HFFc6 (cell line): ENCODE measurements around the gene PRRT2. TPM values are rescaled to one million over a fixed set of nuclear protein-coding genes. Genes with fewer than 3 reads are reported as not detected.
"Not testable (repeated sequence)": the region's sequence is repeated elsewhere in the genome, so short reads cannot be mapped to it uniquely, and the experiment has no call there.

Experiments used
- DNase-seq: peaks from one replicate; pipeline ENCODE4 v3.0.0-alpha.2; 2018
- H3K27ac Mint-ChIP-seq: 2 replicates; pipeline ENCODE4 v1.8.0; 2020; ENCODE audit warnings: mild to moderate bottlenecking, mixed read lengths
- H3K27me3 Mint-ChIP-seq: 2 replicates; pipeline ENCODE4 v1.8.0; 2021; ENCODE audit warnings: mild to moderate bottlenecking, moderate library complexity, mixed read lengths; ENCODE audit not compliant: insufficient read depth
- H3K36me3 Mint-ChIP-seq: 2 replicates; pipeline ENCODE4 v1.8.0; 2021; ENCODE audit warnings: low read depth, mixed read lengths
- H3K4me1 Mint-ChIP-seq: 2 replicates; pipeline ENCODE4 v1.8.0; 2020; ENCODE audit warnings: low read depth, mixed read lengths
- H3K4me3 Mint-ChIP-seq: 2 replicates; pipeline ENCODE4 v1.8.0; 2020; ENCODE audit warnings: mild to moderate bottlenecking, moderate library complexity, mixed read lengths
- H3K9me3 Mint-ChIP-seq: 2 replicates; pipeline ENCODE4 v1.8.0; 2020; ENCODE audit warnings: mild to moderate bottlenecking, mixed read lengths
- total RNA-seq, 6 experiments: library from RNA; stranded (reverse); fragmentation: NEBNext Ultra II Directional; extraction: Animal tissue kit (Norgen Biotek cat#: 25700); gene quantifications; 2 replicates in 1 of 6; 3 replicates in 5 of 6; pipeline ENCODE4 v1.2.3, GENCODE V29; 2021
- TF ChIP-seq, protein P1 (sequence below): fragments of 200-600 bp; sonication (generic); IDR thresholded peaks from 2 replicates; pipeline ENCODE4 v1.5.0; 2021; ENCODE audit warnings: antibody characterized with exemption, mild to moderate bottlenecking

The PRRT2 gene
- total RNA-seq, 6 experiments from 2014 or later: 2.9 to 4.3 (median 3.6) TPM

GRCh38 chr16:29779474-29779873 is 32.5 kb upstream of the PRRT2 start:
- no peak for DNase-seq
- H3K27ac Mint-ChIP-seq: no peak overlapping the region
- peaks cover 15% of the 10 kb centered on the region for H3K4me1 Mint-ChIP-seq
- no peak overlapping the region for H3K4me3 Mint-ChIP-seq
- 0 out of 2 replicates have a peak, but pooled peaks cover 5% of the 10 kb centered on the region for H3K36me3 Mint-ChIP-seq
- peaks cover 36% of the 10 kb centered on the region for H3K27me3 Mint-ChIP-seq
- TF ChIP-seq, protein P1, sequence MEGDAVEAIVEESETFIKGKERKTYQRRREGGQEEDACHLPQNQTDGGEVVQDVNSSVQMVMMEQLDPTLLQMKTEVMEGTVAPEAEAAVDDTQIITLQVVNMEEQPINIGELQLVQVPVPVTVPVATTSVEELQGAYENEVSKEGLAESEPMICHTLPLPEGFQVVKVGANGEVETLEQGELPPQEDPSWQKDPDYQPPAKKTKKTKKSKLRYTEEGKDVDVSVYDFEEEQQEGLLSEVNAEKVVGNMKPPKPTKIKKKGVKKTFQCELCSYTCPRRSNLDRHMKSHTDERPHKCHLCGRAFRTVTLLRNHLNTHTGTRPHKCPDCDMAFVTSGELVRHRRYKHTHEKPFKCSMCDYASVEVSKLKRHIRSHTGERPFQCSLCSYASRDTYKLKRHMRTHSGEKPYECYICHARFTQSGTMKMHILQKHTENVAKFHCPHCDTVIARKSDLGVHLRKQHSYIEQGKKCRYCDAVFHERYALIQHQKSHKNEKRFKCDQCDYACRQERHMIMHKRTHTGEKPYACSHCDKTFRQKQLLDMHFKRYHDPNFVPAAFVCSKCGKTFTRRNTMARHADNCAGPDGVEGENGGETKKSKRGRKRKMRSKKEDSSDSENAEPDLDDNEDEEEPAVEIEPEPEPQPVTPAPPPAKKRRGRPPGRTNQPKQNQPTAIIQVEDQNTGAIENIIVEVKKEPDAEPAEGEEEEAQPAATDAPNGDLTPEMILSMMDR: no peak
- no peaks in the 10 kb centered on the region for H3K9me3 Mint-ChIP-seq

GRCh38 chr16:29783094-29783953 is 28.7 kb upstream of the PRRT2 start:
- peaks cover 13% of the 10 kb centered on the region for H3K4me1 Mint-ChIP-seq
- DNase-seq, H3K9me3 Mint-ChIP-seq, H3K36me3 Mint-ChIP-seq, H3K27ac Mint-ChIP-seq, H3K4me3 Mint-ChIP-seq: not testable (repeated sequence)
- peaks cover 28% of the 10 kb centered on the region for H3K27me3 Mint-ChIP-seq

- 0 out of 2 replicates have a peak, but pooled peaks cover 5% of the 10 kb centered on the region for H3K36me3 Mint-ChIP-seq
- peaks cover 20% of the 10 kb centered on the region for H3K27me3 Mint-ChIP-seq
- peaks cover 13% of the 10 kb centered on the region for H3K4me1 Mint-ChIP-seq
- no peak overlapping the region for H3K27ac Mint-ChIP-seq
- no peak for DNase-seq
- TF ChIP-seq, protein P1: no peak
- no peaks in the 10 kb centered on the region for H3K9me3 Mint-ChIP-seq
- no peak overlapping the region for H3K4me3 Mint-ChIP-seq
Measured at GRCh38 chr16:29784157-29784556, 27.8 kb upstream of the PRRT2 start.

DNA sequence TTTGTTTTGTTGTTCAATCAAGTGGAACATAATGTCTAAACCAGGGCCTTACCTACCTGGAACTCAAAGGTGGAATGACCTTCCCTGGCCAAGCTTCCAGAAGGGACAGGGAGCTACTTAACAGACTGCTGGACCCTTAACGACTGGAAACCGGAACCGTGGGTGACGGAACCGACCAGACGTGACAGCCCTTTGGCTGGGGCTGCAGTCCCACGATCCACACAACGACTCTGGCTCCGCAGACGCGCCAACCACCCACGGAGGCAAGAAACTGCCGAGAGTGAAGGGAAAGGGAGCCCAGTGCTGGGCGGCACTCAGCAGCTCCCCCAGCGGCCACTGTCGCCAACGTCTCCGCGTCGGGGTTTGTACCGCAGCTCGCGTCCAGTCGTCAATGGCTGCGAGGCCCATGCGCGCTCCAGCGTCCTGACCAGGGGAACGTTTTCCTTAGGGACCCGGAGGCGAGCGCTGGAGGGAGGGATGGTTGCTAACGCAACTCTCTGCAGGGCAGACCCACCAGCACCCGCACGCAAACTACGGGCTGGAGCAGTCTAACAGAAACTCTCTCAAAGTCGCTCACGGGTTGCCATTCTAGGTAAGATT is 27.0 kb upstream of the PRRT2 start:
- 0 out of 2 replicates have a peak, but pooled peaks cover 5% of the 10 kb centered on the region for H3K36me3 Mint-ChIP-seq
- TF ChIP-seq, protein P1: peak; percentile 73
- H3K4me3 Mint-ChIP-seq: peak overlapping the region; percentile 67; the same call in 1 of the 2 replicates
- peaks cover 10% of the 10 kb centered on the region for H3K4me1 Mint-ChIP-seq
- H3K9me3 Mint-ChIP-seq: no peaks in the 10 kb centered on the region
- DNase-seq: no peak
- H3K27me3 Mint-ChIP-seq: peaks cover 12% of the 10 kb centered on the region
- no peak overlapping the region for H3K27ac Mint-ChIP-seq

DNA sequence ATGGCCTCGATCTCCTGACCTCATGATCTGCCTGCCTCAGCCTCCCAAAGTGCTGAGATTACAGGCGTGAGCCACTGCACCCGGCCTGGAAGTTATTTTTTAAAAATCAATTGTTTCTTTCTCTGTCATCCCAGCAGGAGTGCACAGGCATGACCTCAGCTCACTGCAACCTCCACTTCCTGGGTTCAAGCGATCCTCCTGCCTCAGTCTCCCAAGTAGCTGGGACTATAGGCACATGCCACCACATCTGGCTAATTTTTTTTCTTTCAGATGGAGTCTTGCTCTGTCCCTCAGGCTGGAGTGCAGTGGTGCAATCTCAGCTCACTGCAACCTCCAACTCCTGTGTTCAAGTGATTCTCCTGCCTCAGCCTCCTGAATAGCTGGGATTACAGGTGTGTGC is 24.8 kb upstream of the PRRT2 start:
- H3K9me3 Mint-ChIP-seq, H3K27ac Mint-ChIP-seq, H3K36me3 Mint-ChIP-seq, H3K4me3 Mint-ChIP-seq, H3K27me3 Mint-ChIP-seq, DNase-seq: not testable (repeated sequence)
- H3K4me1 Mint-ChIP-seq: peaks cover 20% of the 10 kb centered on the region

GRCh38 chr16:29789775-29790182 is 22.2 kb upstream of the PRRT2 start:
- Mint-ChIP-seq H3K4me1 (peaks cover 35% of the 10 kb centered on the region), H3K9me3 (no peaks in the 10 kb centered on the region), H3K27ac (peak overlapping the region; percentile 92), H3K4me3 (peak overlapping the region; percentile 99), H3K36me3 (peaks cover 6% of the 10 kb centered on the region; the same call in 1 of the 2 replicates), H3K27me3 (no peaks in the 10 kb centered on the region; the same call in 1 of the 2 replicates)
- TF ChIP-seq, protein P1: no peak
- DNase-seq: no peak
